ENCODE measurements around the gene RCAN2.

Gene RCAN2

DNA sequence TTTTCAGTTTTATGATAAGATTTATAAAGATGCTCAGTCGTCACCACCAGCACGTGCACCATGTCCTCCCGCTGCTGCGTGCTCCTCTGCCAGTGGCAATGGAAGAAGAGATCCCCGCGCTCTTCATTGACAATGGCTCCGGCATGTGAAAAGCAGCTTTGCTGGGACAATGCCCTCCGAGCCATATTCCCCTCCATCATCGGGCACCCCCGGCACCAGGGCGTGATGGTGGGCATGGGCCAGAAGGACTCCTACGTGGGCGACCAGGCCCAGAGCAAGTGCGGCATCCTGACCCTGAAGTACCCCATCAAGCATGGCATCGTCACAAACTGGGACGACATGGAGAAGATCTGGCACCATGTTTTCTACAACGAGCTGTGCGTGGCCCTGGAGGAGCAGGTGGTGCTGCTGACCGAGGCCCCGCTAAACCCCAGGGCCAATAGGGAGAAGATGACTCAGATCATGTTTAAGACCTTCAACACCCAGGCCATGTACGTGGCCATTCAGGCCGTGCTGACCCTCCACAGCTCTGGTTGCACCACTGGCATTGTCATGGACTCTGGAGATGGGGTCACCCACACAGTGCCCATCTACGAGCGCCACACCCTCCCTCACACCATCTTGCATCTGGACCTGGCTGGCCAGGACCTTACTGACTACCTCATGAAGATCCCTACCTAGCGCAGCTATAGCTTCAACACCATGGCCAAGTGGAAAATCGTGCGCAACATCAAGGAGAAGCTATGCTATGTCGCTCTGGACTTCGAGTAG, 286.2 kb downstream of the RCAN2 start:
- DNase-seq: no peak

DNA sequence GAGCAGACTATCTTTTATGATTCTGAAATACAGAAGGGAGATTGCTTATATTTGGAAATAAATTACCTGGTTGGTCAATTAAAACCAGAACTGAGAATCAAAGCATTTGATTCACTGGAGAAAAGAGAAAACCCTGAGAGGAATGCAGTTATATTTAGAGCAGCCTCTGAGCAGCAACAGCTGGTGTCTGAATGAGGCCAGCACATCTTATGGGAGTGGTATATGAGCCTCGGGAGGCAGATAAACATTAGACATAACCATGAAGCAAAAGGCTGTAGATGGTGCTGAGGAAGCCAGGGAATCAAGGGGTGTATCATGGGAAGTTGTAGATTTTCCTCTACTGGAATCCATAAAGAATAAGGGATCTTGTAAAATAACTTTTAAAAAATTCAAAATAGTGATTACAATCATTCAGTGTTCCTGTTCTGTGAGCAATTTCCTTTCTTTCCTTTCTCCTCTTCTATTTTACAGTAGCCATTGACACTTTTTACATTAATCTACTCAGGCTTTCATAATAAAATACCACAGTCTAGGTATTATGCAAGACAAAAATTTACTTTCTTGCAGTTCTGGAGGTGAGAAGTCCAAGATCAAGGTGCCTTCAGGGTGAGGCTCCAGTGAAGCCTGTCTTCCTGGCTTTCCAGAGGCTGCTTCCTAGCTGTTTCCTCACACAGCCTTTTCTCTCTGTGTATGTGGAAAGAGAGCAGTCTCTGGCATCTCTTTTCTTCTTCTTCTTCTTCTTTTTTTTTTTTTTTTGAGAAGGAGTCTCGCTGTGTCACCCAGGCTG, 287.7 kb downstream of the RCAN2 start:
- DNase-seq: no peak

DNA sequence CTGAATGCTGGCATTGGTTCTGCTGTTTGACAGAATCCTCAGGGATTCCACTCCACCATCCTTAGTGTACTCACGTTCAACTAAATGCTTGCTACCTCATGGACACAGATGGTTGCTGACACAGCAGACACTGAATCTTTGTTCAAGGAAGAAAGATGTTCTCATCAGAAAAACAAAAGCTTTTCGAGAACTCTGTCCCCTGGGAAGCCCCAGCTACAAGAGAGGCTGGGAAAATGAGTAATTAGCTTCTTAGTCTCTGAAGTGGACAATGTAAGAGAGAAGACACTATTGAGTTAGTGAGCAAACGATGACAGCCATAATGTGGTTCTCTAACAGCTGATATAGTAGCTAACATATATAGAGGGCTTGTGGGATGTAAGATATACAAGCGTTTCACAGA, 289.5 kb downstream of the RCAN2 start:
- no peak for DNase-seq

DNA sequence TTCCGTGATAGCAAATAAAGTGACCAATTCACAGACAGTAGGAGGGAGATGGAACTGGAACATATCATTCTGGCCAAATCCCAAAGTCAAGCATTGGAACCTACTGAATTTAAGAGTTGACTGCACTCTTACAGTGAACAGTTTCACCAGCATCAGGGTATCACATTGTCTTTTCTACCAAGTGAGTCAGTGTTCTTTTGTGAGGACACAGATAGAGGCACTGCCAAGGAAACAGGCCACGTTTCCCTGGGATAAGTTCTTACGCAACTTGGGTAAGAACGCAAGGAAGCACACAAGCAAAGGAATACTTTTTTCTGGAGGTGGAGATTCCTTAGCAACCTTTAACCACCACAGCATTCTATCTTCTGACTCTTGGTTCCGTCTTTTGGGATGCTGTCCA, 291.9 kb downstream of the RCAN2 start:
- no peak for DNase-seq

DNA sequence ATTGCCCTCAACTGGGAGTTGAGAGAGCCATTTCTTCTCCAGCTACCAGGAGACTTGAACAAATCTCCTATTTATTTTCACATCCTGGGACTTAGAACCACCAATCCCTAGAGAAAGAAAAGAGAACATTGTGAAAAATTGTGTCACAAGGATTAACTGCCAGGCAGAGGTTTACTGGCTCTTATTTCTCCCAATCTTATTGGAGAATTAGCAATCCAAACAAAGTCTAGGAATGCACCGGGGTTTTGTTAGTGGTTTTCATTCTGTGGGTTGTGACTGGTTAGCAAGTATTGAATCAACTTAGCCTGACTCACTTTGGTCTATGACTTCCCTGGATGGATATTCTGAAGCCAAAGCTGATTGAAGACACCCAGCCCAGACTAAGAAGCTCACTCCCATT, 299.3 kb downstream of the RCAN2 start:
- DNase-seq: no peak

GRCh38 chr6:46190889-46191288, 300.4 kb downstream of the RCAN2 start:
- no peak for DNase-seq

- DNase-seq: no peak
Observed at GRCh38 chr6:46189726-46190125, 301.5 kb downstream of the RCAN2 start.

DNA sequence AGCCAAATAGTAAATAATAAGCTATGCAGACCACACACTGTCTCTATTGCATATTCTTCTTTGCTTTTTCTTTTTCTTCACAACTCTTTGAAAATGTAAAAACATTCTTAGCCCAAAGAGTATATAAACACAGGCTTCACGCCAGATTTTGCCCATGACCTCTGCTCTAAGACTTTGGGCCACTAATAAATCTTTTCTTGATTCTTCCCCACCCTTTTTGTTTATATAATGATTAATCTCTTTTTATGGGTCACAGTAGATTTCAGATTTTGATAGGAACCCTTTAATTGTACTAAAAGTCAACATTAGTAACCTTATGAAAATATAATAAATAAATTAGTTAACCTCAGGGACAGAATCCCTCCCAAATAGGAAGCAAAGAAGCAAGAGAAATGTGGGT, 304.7 kb downstream of the RCAN2 start:
- DNase-seq: no peak

- DNase-seq: no peak
Observed at GRCh38 chr6:46184114-46184513, 307.1 kb downstream of the RCAN2 start.

GRCh38 chr6:46175976-46176375, 315.3 kb downstream of the RCAN2 start:
- DNase-seq: no peak

GRCh38 chr6:46175446-46175845, 315.8 kb downstream of the RCAN2 start:
- DNase-seq: no peak

DNA sequence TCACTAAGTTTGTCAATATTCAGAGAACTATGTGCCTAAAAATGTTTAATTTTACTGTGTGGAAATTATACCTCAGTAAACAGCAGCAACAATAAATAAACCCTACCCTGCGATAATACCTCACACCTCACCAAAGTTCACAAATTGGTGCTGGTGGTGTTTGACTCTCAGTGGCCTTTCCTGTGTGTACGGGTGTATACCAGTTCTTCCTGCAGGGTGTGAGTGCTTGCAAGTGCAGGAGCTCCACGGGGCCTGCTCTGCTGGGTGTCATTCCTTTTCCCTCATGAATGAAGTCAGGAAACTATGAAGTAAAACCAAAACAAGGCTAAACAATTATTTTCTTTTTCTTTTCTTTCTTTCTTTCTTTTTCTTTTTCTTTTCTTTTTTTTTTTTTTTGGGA, 316.3 kb downstream of the RCAN2 start:
- no peak for DNase-seq

GRCh38 chr6:46172176-46172575, 319.1 kb downstream of the RCAN2 start:
- DNase-seq: no peak
